Measurements from ENCODE around the gene GYPA. TPM values are rescaled to one million over a fixed set of nuclear protein-coding genes. Genes with fewer than 3 reads are reported as not detected.
"Not testable (repeated sequence)": the region's sequence is repeated elsewhere in the genome, so short reads cannot be mapped to it uniquely, and the experiment has no call there.

The GYPA gene
- total and polyA plus RNA-seq, 2 donors from 2014 or later, result 2.6 TPM; not detected in 1

GRCh38 chr4:144130167-144130566, 10.4 kb downstream of the GYPA start:
- H3K4me3 ChIP-seq (ENCODE audit: low read length in 3 of 3); H3K9ac ChIP-seq (ENCODE audit: low read length in 3 of 3); H3K27me3 ChIP-seq (ENCODE audit: control insufficient read depth, insufficient read depth, low read length); H3K4me1 ChIP-seq (ENCODE audit: control insufficient read depth in 2 of 3, insufficient read depth in 2 of 3, low read depth in 1 of 3, low read length in 3 of 3); intact Hi-C loops (cut with DNase I); H3K36me3 ChIP-seq (ENCODE audit: control insufficient read depth in 2 of 3, insufficient read depth in 3 of 3, low read length in 3 of 3); H3K27ac ChIP-seq (ENCODE audit: low read depth in 2 of 2, low read length in 2 of 2); FAIRE-seq; H3K9me3 ChIP-seq (ENCODE audit: control insufficient read depth in 2 of 3, insufficient read depth in 1 of 3, low read length in 3 of 3); DNase-seq: not testable (repeated sequence)

DNA sequence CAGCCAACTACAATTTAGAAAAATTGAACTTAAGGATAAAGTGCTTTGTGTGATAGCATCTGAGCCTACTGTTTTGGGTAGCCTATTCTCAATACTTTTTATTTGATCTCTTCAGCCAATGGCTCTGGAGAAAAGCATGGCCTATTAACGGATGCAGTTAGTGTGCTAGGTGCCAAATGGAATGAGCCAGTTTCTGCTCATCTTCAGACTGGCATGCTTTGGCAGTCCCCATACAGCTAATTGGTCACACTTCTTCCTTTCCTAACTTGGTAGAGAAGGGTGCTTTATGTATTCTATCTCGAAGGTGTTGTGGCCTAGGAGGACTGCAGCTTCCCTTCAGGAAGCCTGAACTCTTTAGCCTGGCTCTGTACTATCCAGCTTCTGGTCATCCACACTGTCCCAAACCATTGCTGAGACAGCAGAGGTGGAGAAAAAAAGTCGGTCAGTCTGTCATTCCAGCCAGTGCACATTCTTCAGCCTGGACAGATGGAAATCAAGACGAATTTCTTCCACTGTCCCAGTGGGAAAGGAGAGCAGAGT, 11.1 kb downstream of the GYPA start:
- not testable (repeated sequence) for H3K4me1 ChIP-seq (ENCODE audit: control insufficient read depth in 2 of 3, insufficient read depth in 2 of 3, low read depth in 1 of 3, low read length in 3 of 3); H3K27me3 ChIP-seq (ENCODE audit: control insufficient read depth, insufficient read depth, low read length); FAIRE-seq

DNA sequence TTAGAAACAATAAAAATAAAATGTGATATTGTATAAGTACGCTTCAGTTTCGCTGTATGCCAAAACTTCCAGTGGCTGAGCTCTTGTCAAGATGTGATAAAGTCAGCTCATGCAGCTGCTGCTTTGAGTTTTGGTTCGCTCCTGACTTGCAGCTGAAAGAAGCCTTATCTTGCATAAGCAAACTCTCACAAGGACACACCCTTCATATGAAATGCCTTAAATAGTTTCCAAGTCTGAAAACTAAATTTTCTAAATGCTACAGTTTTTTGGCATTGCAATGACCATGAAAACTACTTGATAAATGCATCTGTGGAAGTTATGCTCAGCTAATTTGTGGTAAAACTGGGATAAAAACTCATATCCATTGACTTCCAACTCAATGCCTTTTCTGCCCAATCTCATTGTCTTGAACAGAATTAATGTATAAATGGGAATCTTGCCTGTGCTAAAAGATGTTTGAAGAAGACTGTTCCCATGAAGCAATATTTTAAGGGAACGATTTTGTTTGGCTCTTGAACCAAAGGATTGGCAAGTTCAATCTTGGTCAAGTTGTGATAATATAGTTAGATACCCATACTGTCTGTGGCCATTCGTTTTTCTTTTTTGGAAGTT, 11.7 kb downstream of the GYPA start:
- H3K4me3 ChIP-seq (ENCODE audit: low read length in 3 of 3); FAIRE-seq; H3K36me3 ChIP-seq (ENCODE audit: control insufficient read depth in 2 of 3, insufficient read depth in 3 of 3, low read length in 3 of 3); H3K27me3 ChIP-seq (ENCODE audit: control insufficient read depth, insufficient read depth, low read length); DNase-seq; H3K27ac ChIP-seq (ENCODE audit: low read depth in 2 of 2, low read length in 2 of 2); H3K9ac ChIP-seq (ENCODE audit: low read length in 3 of 3); intact Hi-C loops (cut with DNase I); H3K4me1 ChIP-seq (ENCODE audit: control insufficient read depth in 2 of 3, insufficient read depth in 2 of 3, low read depth in 1 of 3, low read length in 3 of 3); H3K9me3 ChIP-seq (ENCODE audit: control insufficient read depth in 2 of 3, insufficient read depth in 1 of 3, low read length in 3 of 3): not testable (repeated sequence)

More for the DNA sequence above, 11.1 kb downstream of the GYPA start:
- H3K27ac ChIP-seq (ENCODE audit: low read depth in 2 of 2, low read length in 2 of 2); H3K9ac ChIP-seq (ENCODE audit: low read length in 3 of 3); H3K9me3 ChIP-seq (ENCODE audit: control insufficient read depth in 2 of 3, insufficient read depth in 1 of 3, low read length in 3 of 3); H3K36me3 ChIP-seq (ENCODE audit: control insufficient read depth in 2 of 3, insufficient read depth in 3 of 3, low read length in 3 of 3); DNase-seq; H3K4me3 ChIP-seq (ENCODE audit: low read length in 3 of 3); intact Hi-C loops (cut with DNase I): not testable (repeated sequence)

DNA sequence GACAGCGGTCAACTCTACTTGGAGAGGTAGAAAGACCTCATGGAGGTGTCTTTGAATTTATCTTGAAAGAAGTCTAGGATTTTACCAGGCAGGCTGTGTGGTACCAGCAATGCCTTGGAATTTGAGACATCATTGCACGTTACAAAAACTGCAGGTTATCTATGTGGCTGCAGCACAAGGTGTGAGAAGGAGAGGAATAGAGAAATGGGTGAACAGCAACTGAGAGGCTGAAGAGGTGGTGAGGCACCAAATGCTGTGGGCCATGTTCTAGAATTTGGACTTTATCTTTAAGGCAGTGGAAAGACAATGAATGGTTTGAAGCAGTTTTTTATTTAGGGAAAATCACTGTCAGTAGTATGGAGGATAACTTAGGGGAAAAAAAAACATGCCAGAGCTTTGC, 15.4 kb downstream of the GYPA start:
- DNase-seq; H3K9me3 ChIP-seq (ENCODE audit: control insufficient read depth in 2 of 3, insufficient read depth in 1 of 3, low read length in 3 of 3); FAIRE-seq; H3K36me3 ChIP-seq (ENCODE audit: control insufficient read depth in 2 of 3, insufficient read depth in 3 of 3, low read length in 3 of 3); H3K27me3 ChIP-seq (ENCODE audit: control insufficient read depth, insufficient read depth, low read length); H3K4me3 ChIP-seq (ENCODE audit: low read length in 3 of 3); H3K27ac ChIP-seq (ENCODE audit: low read depth in 2 of 2, low read length in 2 of 2); H3K9ac ChIP-seq (ENCODE audit: low read length in 3 of 3); intact Hi-C loops (cut with DNase I); H3K4me1 ChIP-seq (ENCODE audit: control insufficient read depth in 2 of 3, insufficient read depth in 2 of 3, low read depth in 1 of 3, low read length in 3 of 3): not testable (repeated sequence)

- H3K9ac ChIP-seq (ENCODE audit: low read length in 3 of 3); H3K9me3 ChIP-seq (ENCODE audit: control insufficient read depth in 2 of 3, insufficient read depth in 1 of 3, low read length in 3 of 3); H3K36me3 ChIP-seq (ENCODE audit: control insufficient read depth in 2 of 3, insufficient read depth in 3 of 3, low read length in 3 of 3); H3K4me1 ChIP-seq (ENCODE audit: control insufficient read depth in 2 of 3, insufficient read depth in 2 of 3, low read depth in 1 of 3, low read length in 3 of 3); H3K27me3 ChIP-seq (ENCODE audit: control insufficient read depth, insufficient read depth, low read length); H3K4me3 ChIP-seq (ENCODE audit: low read length in 3 of 3); H3K27ac ChIP-seq (ENCODE audit: low read depth in 2 of 2, low read length in 2 of 2); intact Hi-C loops (cut with DNase I): not testable (repeated sequence)
- peak in 1 of 5 donors; percentile 11 for DNase-seq
- FAIRE-seq, result peak; percentile 23
These were observed 16.4 kb downstream of the GYPA start for GRCh38 chr4:144123982-144124635.

DNA sequence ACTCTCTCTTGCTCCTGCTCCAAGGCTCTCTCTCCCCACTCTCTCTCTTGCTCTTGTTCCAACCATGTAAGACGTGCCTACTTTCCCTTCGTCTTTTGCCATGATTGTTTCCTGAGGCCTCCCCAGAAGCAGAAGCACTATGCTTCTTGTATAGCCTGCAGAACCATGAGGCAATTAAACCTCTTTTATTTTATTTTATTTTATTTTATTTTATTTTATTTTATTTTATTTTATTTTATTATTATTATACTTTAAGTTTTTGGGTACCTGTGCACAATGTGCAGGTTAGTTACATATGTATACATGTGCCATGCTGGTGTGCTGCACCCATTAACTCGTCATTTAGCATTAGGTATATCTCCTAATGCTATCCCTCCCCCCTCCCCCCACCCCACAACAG, 17.2 kb downstream of the GYPA start:
- FAIRE-seq, result not testable (repeated sequence)

DNA sequence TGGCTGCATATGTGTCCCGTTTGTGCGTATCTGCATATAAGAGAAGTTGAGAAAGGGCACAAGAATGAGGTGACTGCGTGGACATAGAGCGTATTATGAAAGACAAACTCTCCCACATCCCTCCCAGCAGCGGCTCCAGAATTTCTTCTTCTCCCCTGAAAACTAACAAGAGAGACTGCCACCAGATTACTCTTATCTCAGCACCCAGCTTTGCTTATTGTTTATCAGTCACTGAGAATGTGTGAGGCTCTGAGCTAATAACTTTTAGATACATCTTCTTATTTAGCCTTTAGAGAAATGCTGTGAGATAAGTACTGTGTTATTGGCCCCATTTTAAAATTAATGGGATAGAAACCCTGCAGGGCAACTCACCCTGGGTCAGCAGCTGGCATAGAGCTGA, 20.8 kb downstream of the GYPA start:
- H3K4me1 ChIP-seq (ENCODE audit: control insufficient read depth in 2 of 3, insufficient read depth in 2 of 3, low read depth in 1 of 3, low read length in 3 of 3); H3K9me3 ChIP-seq (ENCODE audit: control insufficient read depth in 2 of 3, insufficient read depth in 1 of 3, low read length in 3 of 3); H3K4me3 ChIP-seq (ENCODE audit: low read length in 3 of 3); H3K27me3 ChIP-seq (ENCODE audit: control insufficient read depth, insufficient read depth, low read length); H3K27ac ChIP-seq (ENCODE audit: low read depth in 2 of 2, low read length in 2 of 2); FAIRE-seq; H3K36me3 ChIP-seq (ENCODE audit: control insufficient read depth in 2 of 3, insufficient read depth in 3 of 3, low read length in 3 of 3); intact Hi-C loops (cut with DNase I); DNase-seq; H3K9ac ChIP-seq (ENCODE audit: low read length in 3 of 3): not testable (repeated sequence)

More for the DNA sequence above, 17.2 kb downstream of the GYPA start:
- H3K27me3 ChIP-seq (ENCODE audit: control insufficient read depth, insufficient read depth, low read length); intact Hi-C loops (cut with DNase I); H3K4me1 ChIP-seq (ENCODE audit: control insufficient read depth in 2 of 3, insufficient read depth in 2 of 3, low read depth in 1 of 3, low read length in 3 of 3); H3K27ac ChIP-seq (ENCODE audit: low read depth in 2 of 2, low read length in 2 of 2); H3K9ac ChIP-seq (ENCODE audit: low read length in 3 of 3); DNase-seq; H3K4me3 ChIP-seq (ENCODE audit: low read length in 3 of 3); H3K36me3 ChIP-seq (ENCODE audit: control insufficient read depth in 2 of 3, insufficient read depth in 3 of 3, low read length in 3 of 3); H3K9me3 ChIP-seq (ENCODE audit: control insufficient read depth in 2 of 3, insufficient read depth in 1 of 3, low read length in 3 of 3): not testable (repeated sequence)
